Glutamatergic neuron (in vitro differentiated cells): ENCODE data around the gene CAMK2D. TPM values are rescaled to one million over a fixed set of nuclear protein-coding genes. Genes with fewer than 3 reads are reported as not detected.

ENCODE experiments used
- DNase-seq: peaks from one replicate; pipeline ENCODE4 v3.0.0; 2022
- H3K27ac Mint-ChIP-seq: one replicate; pipeline ENCODE4 v1.8.0; 2020; ENCODE audit warnings: mild to moderate bottlenecking, mixed read lengths, inconsistent platforms; ENCODE audit not compliant: unreplicated experiment
- H3K27me3 Mint-ChIP-seq: one replicate; pipeline ENCODE4 v1.8.0; 2020; ENCODE audit warnings: mild to moderate bottlenecking, moderate library complexity, mixed read lengths, inconsistent platforms; ENCODE audit not compliant: unreplicated experiment
- H3K36me3 Mint-ChIP-seq: one replicate; pipeline ENCODE4 v1.8.0; 2020; ENCODE audit warnings: mild to moderate bottlenecking, mixed read lengths, inconsistent platforms; ENCODE audit not compliant: unreplicated experiment
- H3K4me1 Mint-ChIP-seq: one replicate; pipeline ENCODE4 v1.8.0; 2020; ENCODE audit warnings: mild to moderate bottlenecking, low read depth, mixed read lengths, inconsistent platforms; ENCODE audit not compliant: unreplicated experiment
- H3K4me3 Mint-ChIP-seq: one replicate; pipeline ENCODE4 v1.8.0; 2020; ENCODE audit warnings: mild to moderate bottlenecking, mixed read lengths, inconsistent platforms; ENCODE audit not compliant: unreplicated experiment
- H3K9me3 Mint-ChIP-seq: one replicate; pipeline ENCODE4 v1.8.0; 2020; ENCODE audit warnings: mild to moderate bottlenecking, moderate library complexity, mixed read lengths, inconsistent platforms; ENCODE audit not compliant: unreplicated experiment
- total RNA-seq: library from RNA; stranded (reverse); fragmentation: NEBNext Ultra II Directional; extraction: Animal tissue kit (Norgen Biotek cat#: 25700); gene quantifications from one replicate; pipeline ENCODE4 v1.2.1, GENCODE V29; 2021; ENCODE audit not compliant: unreplicated experiment
- TF ChIP-seq, protein P1 (sequence below): fragments of 200-600 bp; sonication (generic); IDR thresholded peaks from one replicate; pipeline ENCODE4 v1.5.0; 2021; ENCODE audit not compliant: partially characterized antibody, unreplicated experiment

The CAMK2D gene
- total RNA-seq, 1 donor from 2014 or later: 24.8 TPM

DNA sequence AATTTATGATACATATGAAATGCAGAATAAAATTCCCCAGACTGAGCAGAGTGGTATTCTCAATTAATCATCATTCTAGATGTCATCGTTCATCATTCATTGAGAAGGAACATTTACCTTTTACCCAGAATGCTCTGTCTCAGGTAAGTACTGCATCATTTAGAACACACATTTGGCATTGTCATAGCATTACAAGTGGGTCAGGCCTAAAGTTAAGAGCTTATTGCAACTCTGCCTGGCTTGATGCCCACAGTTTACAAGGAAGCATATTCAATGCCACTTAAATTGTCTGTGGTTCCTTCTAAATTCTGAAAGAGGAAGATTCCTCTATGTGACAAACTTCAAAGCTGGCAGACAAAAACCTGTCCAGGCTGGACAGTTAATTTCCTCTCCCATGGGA, 87.3 kb downstream of the CAMK2D start:
- H3K36me3 Mint-ChIP-seq: no peaks in the 10 kb centered on the region
- H3K4me3 Mint-ChIP-seq: no peak overlapping the region
- H3K27me3 Mint-ChIP-seq: peaks cover 3% of the 10 kb centered on the region
- TF ChIP-seq, protein P1, sequence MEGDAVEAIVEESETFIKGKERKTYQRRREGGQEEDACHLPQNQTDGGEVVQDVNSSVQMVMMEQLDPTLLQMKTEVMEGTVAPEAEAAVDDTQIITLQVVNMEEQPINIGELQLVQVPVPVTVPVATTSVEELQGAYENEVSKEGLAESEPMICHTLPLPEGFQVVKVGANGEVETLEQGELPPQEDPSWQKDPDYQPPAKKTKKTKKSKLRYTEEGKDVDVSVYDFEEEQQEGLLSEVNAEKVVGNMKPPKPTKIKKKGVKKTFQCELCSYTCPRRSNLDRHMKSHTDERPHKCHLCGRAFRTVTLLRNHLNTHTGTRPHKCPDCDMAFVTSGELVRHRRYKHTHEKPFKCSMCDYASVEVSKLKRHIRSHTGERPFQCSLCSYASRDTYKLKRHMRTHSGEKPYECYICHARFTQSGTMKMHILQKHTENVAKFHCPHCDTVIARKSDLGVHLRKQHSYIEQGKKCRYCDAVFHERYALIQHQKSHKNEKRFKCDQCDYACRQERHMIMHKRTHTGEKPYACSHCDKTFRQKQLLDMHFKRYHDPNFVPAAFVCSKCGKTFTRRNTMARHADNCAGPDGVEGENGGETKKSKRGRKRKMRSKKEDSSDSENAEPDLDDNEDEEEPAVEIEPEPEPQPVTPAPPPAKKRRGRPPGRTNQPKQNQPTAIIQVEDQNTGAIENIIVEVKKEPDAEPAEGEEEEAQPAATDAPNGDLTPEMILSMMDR: no peak
- H3K9me3 Mint-ChIP-seq: no peaks in the 10 kb centered on the region
- DNase-seq: no peak
- H3K27ac Mint-ChIP-seq: no peak overlapping the region
- peaks cover 25% of the 10 kb centered on the region for H3K4me1 Mint-ChIP-seq

DNA sequence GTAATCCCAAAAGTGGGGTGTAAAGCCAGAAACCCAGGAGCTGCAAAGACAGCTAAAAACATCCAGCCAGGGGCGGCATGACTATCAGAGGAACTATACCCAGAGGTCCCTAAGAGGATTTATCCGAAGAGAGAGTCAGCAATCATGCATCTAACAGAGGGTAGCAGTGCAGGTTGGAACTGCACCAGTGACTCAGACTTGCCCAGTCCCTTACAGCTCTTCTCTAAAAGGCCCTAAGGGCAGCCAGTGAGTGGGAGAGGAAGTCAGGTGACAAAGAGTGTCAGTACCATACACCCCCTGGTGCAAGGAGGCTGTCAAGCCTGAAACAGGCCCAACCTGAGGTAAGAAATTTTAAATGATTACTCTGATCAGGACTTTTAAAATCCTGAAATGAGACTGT, 88.1 kb downstream of the CAMK2D start:
- DNase-seq: no peak
- H3K36me3 Mint-ChIP-seq: no peaks in the 10 kb centered on the region
- H3K27me3 Mint-ChIP-seq: peaks cover 3% of the 10 kb centered on the region
- H3K4me1 Mint-ChIP-seq: peaks cover 25% of the 10 kb centered on the region
- TF ChIP-seq, protein P1: no peak
- no peak overlapping the region for H3K27ac Mint-ChIP-seq
- peak overlapping the region; percentile 25 for H3K4me3 Mint-ChIP-seq
- H3K9me3 Mint-ChIP-seq: no peaks in the 10 kb centered on the region

DNA sequence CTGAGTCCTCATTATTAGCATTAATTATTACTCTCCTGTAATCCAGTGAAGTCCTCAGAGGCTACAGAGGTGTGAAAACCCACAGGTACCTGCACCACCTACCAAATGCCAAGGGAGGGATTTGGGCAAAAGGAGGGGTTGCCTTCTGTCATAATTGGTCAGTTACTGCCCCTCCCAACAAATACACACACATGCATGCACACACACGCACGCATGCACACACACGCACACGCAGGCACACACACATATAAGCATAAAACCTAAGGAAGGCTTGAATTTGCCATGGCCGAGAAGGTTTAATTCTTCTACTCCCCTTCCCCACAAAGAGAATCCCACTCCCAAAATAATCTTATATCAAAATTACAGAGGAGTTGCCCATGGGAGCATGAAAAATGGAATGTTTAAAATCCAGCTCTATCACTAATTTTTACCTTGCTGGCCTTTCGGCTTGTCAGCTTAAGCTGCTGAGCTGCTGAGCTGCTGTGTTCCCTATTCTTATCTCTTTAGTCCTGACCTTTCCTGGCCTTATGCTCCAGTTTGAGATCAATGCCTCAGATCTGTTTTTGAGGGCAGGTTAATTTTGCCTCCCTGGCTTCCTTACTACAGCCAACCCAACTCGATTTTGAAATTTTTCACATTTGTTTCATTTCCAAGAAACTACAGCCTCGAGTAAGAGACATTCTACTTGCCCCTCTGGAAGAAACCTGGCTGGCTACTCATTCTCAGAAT, 95.0 kb downstream of the CAMK2D start:
- Mint-ChIP-seq H3K4me3 (no peak overlapping the region), H3K27ac (no peak overlapping the region), H3K27me3 (peaks cover 3% of the 10 kb centered on the region), H3K4me1 (peaks cover 7% of the 10 kb centered on the region), H3K36me3 (no peaks in the 10 kb centered on the region), H3K9me3 (no peaks in the 10 kb centered on the region)
- DNase-seq: no peak
- TF ChIP-seq, protein P1: no peak

DNA sequence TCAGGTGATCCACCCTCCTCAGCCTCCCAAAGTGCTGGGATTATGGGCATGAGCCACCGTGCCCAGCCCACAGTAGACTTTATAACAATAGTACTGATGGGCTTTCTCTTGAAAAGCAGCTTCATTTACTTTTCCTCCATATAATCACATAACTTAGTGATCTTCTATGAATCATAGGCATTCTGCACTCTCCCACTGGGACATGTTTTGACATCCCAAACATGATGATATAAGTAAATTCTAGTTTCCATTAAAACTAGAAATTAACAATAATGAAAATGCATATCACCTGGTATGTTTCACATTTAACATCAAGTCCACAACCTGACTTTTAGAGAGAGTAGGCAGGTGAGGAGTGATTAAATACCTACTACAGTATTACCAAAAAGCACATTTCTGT, 96.5 kb downstream of the CAMK2D start:
- TF ChIP-seq, protein P1: no peak
- Mint-ChIP-seq H3K36me3 (no peaks in the 10 kb centered on the region), H3K4me3 (no peak overlapping the region), H3K9me3 (no peaks in the 10 kb centered on the region), H3K27ac (no peak overlapping the region), H3K4me1 (peaks cover 5% of the 10 kb centered on the region), H3K27me3 (peaks cover 3% of the 10 kb centered on the region)
- DNase-seq: no peak

DNA sequence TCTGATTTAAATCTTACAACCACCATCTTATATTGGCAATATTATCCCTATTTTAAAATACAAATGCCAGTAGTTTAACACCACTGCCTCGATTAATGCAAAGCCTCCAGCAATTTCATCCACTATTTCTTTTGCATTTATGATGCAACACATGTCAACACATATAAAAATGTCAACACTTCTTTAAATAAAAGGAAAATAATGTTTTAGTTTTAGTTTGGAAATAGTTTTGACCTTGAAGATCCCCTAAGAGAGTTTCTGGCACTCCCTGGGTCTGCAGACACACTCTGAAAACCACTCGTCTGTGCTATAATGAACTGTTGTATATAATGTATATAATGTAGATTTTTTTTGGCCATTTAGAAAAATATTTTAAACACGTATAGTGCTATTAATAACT, 99.0 kb downstream of the CAMK2D start:
- no peak overlapping the region for H3K27ac Mint-ChIP-seq
- no peak for DNase-seq
- peaks cover 8% of the 10 kb centered on the region for H3K4me1 Mint-ChIP-seq
- TF ChIP-seq, protein P1: no peak
- no peak overlapping the region for H3K4me3 Mint-ChIP-seq
- no peaks in the 10 kb centered on the region for H3K36me3 Mint-ChIP-seq
- no peaks in the 10 kb centered on the region for H3K27me3 Mint-ChIP-seq
- H3K9me3 Mint-ChIP-seq: peaks cover 1% of the 10 kb centered on the region
